ENCODE measurements around the gene KIF19. TPM values are rescaled to one million over a fixed set of nuclear protein-coding genes. Genes with fewer than 3 reads are reported as not detected.

The KIF19 gene
- total and polyA plus RNA-seq, 2 of the 8 experiments (the other 6 are each of a cell fraction or from before 2014, with no cell fraction given): 0.52 to 0.77 TPM

DNA sequence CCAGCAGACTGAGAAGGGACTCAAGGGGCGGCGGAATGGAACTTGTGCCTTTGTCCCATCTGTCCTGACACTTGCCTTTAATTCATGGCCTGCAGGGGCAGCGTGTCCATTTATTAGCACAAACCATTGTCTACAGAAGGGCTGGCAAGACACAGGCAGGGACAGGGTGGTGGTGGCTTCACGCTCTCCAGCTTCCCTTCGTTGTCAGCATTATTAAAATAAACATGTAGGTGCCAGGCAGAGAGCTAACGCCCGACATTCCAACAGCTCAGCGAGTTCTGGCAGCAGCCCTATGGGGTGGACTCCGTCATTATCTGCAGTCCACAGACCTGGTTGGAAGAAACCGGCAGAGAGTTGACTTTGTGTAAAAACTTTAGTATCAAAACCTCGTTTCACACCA, 35.7 kb upstream of the KIF19 start:
- H4K5ac ChIP-seq (ENCODE audit: insufficient read length, low read depth, low read length): no peak overlapping the region
- DNase-seq (ENCODE audit: low read depth in 1 of 2, low spot score in 2 of 2) (no peak), FAIRE-seq (no peak)
- no peak overlapping the region for H4K91ac ChIP-seq (replicated peaks; ENCODE audit: insufficient read length, low read length)
- no peak overlapping the region for H2AK5ac ChIP-seq (ENCODE audit: low read depth, low read length)
- no peaks in the 10 kb centered on the region for H3K9me3 ChIP-seq (ENCODE audit: insufficient read depth in 2 of 2, low read depth in 1 of 2, low read length in 1 of 2)
- WGBS, 2 experiments (ENCODE audit: extremely low coverage in 1 of 2, insufficient coverage in 1 of 2, insufficient read length in 1 of 2, insufficient replicate concordance in 2 of 2, low coverage in 1 of 2, low lambda C conversion rate in 2 of 2, missing lambda C conversion rate in 1 of 2): 91% methylated on average over 11 of the region's 11 CpGs; no CpG with 5 or more reads in 1 of the 2 experiments
- H2BK20ac ChIP-seq (ENCODE audit: low read length): no peak overlapping the region
- H3K79me2 ChIP-seq (ENCODE audit: control insufficient read depth in 1 of 2, insufficient read depth in 2 of 2, low read length in 2 of 2): no peaks in the 10 kb centered on the region
- no peak overlapping the region for H2BK5ac ChIP-seq (ENCODE audit: low read depth, low read length)
- H3K4me3 ChIP-seq (ENCODE audit: extremely low read depth in 1 of 4, insufficient read depth in 2 of 4, low read depth in 3 of 4, low read length in 4 of 4): no peak overlapping the region
- H3K9ac ChIP-seq (replicated peaks in 1 of 4; ENCODE audit: extremely low read depth in 1 of 4, low read depth in 3 of 4, low read length in 3 of 4): no peak overlapping the region
- no peak overlapping the region for H3K56ac ChIP-seq (replicated peaks; ENCODE audit: insufficient read length, low read depth, low read length)
- H3K4me1 ChIP-seq (replicated peaks in 1 of 4; ENCODE audit: control insufficient read depth in 3 of 4, insufficient read depth in 4 of 4, low read length in 3 of 4): peaks cover 0 to under 1% (median 0%) of the 10 kb centered on the region in 4 experiments; a peak in 1 of 7 replicates
- no peak overlapping the region for H2BK12ac ChIP-seq (ENCODE audit: low read depth, low read length)
- no peak for TF ChIP-seq SIX5 (IDR thresholded peaks at IDR 0.05; ENCODE audit: low read depth, low read length)
- TF ChIP-seq, protein P1, sequence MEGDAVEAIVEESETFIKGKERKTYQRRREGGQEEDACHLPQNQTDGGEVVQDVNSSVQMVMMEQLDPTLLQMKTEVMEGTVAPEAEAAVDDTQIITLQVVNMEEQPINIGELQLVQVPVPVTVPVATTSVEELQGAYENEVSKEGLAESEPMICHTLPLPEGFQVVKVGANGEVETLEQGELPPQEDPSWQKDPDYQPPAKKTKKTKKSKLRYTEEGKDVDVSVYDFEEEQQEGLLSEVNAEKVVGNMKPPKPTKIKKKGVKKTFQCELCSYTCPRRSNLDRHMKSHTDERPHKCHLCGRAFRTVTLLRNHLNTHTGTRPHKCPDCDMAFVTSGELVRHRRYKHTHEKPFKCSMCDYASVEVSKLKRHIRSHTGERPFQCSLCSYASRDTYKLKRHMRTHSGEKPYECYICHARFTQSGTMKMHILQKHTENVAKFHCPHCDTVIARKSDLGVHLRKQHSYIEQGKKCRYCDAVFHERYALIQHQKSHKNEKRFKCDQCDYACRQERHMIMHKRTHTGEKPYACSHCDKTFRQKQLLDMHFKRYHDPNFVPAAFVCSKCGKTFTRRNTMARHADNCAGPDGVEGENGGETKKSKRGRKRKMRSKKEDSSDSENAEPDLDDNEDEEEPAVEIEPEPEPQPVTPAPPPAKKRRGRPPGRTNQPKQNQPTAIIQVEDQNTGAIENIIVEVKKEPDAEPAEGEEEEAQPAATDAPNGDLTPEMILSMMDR (IDR thresholded peaks at IDR 0.05; ENCODE audit: control extremely low read depth in 1 of 3, insufficient read depth in 1 of 3, low read depth in 1 of 3, low read length in 3 of 3): peak in 1 of 3 experiments; percentile 29; a peak in 1 of 4 replicates
- no peak overlapping the region for H3K14ac ChIP-seq (ENCODE audit: insufficient read length)
- H2AFZ ChIP-seq (ENCODE audit: low read length): no peak overlapping the region
- H4K8ac ChIP-seq (ENCODE audit: extremely low read depth, insufficient read depth, low read length): no peak overlapping the region
- no peaks in the 10 kb centered on the region for H3K36me3 ChIP-seq (ENCODE audit: control insufficient read depth in 2 of 4, insufficient read depth in 4 of 4, low read length in 3 of 4)
- no peak overlapping the region for H3K18ac ChIP-seq (ENCODE audit: extremely low read depth, low read length)
- no peaks in the 10 kb centered on the region for H4K20me1 ChIP-seq (replicated peaks in 1 of 2; ENCODE audit: control insufficient read depth in 1 of 2, insufficient read depth in 2 of 2, low read length in 2 of 2)
- no peaks in the 10 kb centered on the region for H3K27me3 ChIP-seq (replicated peaks in 1 of 4; ENCODE audit: control insufficient read depth in 3 of 4, extremely low read depth in 1 of 4, insufficient read depth in 3 of 4, low read length in 3 of 4)
- no peak overlapping the region for H3K4ac ChIP-seq (replicated peaks; ENCODE audit: insufficient read length, low read depth, low read length)
- POLR2A ChIA-PET (ENCODE audit: partially characterized antibody): no interaction called here
- H2BK15ac ChIP-seq (ENCODE audit: low read length): no peak overlapping the region
- H3K23me2 ChIP-seq (ENCODE audit: low read depth, low read length): no peaks in the 10 kb centered on the region
- H3K23ac ChIP-seq (ENCODE audit: insufficient read length): no peak overlapping the region
- no peaks in the 10 kb centered on the region for H3K79me1 ChIP-seq (ENCODE audit: low read depth, low read length)
- no peak overlapping the region for H3K4me2 ChIP-seq (ENCODE audit: insufficient read depth in 1 of 2, low read depth in 2 of 2, low read length in 2 of 2)
- no peak overlapping the region for H3K27ac ChIP-seq (ENCODE audit: low read depth, low read length)
- H2BK120ac ChIP-seq (replicated peaks; ENCODE audit: low read depth, low read length): no peak overlapping the region
- CTCF ChIA-PET (ENCODE audit: partially characterized antibody): interaction anchor here (1.0 kb wide), 1 partner anchor 10 kb away, joined by 3 read pairs; no protein-coding TSS in a partner anchor

Data from H1 (cell line).